Right kidney (tissue), 1 donor: ENCODE data around the gene SRGAP2B.
"Not testable (repeated sequence)": the region's sequence is repeated elsewhere in the genome, so short reads cannot be mapped to it uniquely, and the experiment has no call there.

Source experiments
- DNase-seq: peaks from one replicate; pipeline ENCODE4 v3.0.0-alpha.2; 2016

SRGAP2B gene

GRCh38 chr1:144998134-144998980 lies 96.8 kb downstream of the SRGAP2B start:
- DNase-seq = not testable (repeated sequence)

DNA sequence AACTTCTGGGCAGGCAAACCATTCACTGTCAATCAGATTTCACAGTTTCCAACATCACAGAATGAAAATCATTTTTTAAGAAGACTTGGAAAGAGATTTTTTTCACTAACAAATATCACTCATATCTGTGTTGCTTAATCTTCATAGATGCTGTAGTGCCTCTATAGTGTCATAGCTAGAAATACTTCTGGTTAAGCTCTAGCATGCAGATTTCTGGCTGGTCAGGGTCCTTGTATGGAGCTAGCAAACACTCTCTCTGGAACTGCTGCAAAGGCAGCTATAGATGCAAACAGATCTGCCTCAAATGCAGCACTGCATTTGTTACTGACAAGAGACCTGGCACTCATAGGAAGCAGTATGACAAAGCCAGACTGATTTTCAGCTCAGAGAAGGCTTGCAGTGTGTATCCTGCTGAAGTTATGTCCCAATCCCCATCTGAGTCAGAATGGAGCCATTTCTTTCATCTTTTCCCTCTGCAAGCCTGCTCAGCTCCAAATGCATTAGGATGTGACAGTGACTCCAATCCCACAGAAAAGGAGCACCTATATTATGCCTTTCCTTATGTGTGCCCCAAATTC lies 99.2 kb downstream of the SRGAP2B start:
- DNase-seq = not testable (repeated sequence)

DNA sequence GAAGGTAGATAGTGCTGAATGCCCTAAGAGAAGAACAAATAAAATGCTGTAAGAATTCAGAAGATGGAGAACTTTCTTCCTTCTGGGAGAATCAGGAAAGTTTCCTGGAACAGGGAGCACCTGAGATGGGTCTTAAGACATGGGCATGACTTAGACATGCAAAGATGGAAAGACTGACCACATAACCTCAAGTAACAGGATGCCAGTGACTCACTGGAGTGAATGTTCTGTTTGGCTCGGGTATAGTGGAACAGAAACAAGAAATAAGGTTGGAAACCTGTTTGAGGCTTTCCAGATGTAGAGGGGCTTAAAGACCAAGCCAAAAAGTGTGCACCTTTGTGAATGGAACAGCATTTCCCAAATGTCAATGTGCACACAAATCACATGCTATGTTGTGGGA lies 102.2 kb downstream of the SRGAP2B start:
- not testable (repeated sequence) for DNase-seq

DNA sequence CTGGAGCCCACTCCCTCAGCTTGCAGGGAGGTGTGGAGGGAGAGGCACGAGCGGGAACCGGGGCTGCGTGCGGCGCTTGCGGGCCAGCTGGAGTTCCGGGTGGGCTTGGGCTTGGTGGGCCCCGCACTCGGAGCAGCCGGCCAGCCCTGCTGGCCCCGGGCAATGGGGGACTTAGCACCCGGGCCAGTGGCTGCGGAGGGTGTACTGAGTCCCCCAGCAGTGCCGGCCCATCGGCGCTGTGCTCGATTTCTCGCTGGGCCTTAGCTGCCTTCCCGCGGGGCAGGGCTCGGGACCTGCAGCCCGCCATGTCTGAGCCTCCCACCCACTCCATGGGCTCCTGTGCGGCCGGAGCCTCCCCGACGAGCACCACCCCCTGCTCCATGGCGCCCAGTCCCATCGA lies 104.5 kb downstream of the SRGAP2B start:
- DNase-seq = not testable (repeated sequence)

GRCh38 chr1:144987131-144987530 lies 108.0 kb downstream of the SRGAP2B start:
- not testable (repeated sequence) for DNase-seq

- DNase-seq = not testable (repeated sequence)
These were observed 108.8 kb downstream of the SRGAP2B start for GRCh38 chr1:144986171-144986860.

- DNase-seq = not testable (repeated sequence)
These were observed 109.5 kb downstream of the SRGAP2B start for GRCh38 chr1:144985550-144986170.

DNA sequence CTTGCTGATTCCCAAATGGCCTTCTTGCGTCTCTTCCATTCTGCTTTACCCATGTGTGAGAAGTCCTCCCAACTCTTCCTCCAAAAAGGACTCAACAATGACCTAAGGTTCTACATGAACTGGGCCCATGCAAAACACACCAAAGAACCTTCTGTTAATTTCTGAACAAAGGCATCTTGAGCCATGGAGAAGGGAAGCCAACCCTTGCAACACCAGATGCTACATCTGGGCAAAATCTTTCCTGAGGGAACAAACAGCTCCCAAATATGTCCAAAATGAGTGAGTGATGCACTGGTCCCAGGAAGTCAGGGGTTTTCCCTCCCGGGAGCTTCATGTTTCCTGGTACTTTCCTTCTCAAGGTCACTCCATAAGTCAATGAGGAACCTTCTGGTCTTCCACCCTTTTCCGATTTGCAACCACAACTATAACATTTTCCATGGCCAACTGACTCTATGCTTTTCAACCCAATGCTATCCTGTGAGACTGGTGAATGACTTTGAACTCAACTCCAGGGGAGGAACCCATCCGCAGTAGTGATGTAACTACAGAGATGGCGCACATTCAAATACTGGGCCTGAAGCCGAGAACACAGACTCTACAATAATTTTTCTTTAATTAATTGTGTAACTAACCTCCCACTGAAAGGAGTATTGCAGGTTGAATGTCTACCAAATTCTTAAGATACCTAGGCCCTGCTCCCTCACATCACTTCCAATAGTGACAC lies 112.2 kb downstream of the SRGAP2B start:
- not testable (repeated sequence) for DNase-seq

DNA sequence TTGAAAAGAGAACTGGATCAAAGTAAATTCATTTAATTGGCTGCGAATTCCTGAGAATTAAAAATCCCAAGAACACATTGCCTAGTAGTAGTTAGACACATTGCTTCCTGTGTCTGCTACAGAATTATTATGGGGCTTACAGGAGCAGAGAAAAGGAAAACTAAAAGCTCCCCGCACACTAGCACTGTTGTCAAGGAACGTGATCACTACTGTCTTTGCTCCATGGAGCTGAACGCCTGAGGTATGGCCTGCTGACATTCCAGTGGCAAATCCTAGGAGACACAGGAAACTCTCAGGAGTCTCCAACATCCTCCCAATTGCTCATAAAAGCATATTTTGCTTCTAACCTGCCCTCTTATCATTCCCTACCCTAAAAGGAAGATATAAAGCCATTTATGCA lies 114.0 kb downstream of the SRGAP2B start:
- DNase-seq = not testable (repeated sequence)

- not testable (repeated sequence) for DNase-seq
These were observed 115.0 kb downstream of the SRGAP2B start for GRCh38 chr1:144979960-144980595.

DNA sequence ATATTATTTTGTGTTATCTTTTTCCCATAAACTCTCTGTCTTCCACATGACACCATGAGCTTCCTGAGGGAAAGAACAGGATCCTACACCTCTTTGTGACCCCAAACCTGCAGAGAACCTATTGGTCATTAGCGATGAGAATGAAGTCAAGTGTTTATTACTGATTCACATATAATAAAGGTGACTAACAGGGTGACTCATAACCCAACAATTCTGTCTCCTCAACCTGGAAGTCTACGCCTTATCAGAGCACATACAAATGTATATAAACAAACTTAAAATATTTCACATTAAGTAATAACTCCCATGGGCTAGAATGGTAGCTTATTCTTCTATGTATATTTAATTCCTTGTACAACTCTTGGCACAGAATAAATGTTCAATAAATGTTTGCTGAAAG lies 117.3 kb downstream of the SRGAP2B start:
- not testable (repeated sequence) for DNase-seq

- DNase-seq = not testable (repeated sequence)
These were observed 123.2 kb downstream of the SRGAP2B start for GRCh38 chr1:144971936-144972335.

DNA sequence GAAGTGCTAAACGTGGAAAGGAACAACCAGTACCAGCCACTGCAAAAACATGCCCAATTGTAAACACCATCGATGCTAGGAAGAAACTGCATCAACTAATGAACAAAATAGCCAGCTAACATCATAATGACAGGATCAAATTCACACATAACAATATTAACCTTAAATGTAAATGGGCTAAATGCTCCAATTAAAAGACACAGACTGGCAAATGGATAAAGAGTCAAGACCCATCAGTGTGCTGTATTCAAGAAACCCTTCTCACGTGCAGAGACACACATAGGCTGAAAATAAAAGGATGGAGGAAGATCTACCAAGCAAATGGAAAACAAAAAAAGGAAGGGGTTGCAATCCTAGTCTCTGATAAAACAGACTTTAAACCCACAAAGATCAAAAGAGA lies 128.6 kb downstream of the SRGAP2B start:
- DNase-seq = not testable (repeated sequence)

GRCh38 chr1:144964765-144965164 lies 130.4 kb downstream of the SRGAP2B start:
- not testable (repeated sequence) for DNase-seq

DNA sequence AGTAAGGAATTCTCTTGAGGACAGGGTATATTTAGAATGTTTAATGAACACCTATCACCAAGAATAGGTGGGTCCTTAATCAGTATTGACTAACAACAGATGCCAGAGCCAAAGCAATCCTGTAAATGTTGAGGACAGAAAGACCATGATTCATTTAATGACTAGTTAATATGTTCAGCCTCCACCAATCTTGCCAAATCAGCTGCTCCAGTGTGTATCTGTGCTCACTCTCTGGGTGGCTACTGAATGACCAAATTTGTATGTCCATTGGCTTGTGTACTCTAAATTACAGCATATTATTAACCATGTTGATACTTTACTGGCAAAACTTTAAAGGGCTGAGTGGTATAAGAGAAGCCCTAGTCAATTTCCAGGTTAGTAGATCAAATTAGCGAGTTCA lies 130.9 kb downstream of the SRGAP2B start:
- not testable (repeated sequence) for DNase-seq

DNA sequence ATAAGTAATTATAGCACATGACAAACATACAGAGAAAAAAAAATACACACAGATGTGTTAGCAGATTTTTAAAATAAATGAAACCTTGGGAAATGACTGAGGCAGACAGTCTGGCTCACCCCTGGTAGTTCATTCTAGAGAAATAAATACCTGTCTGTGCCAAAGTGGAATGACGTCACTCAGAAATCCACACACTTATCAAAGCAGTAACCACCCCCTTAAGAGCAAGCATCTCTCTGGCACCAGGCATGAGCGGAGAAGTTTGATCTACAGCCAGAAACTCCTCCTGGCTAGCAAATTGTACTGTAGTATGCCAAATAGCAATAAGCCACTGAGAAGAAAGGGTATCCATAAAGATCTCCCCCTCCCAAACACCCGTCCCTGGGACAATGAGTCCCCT lies 131.6 kb downstream of the SRGAP2B start:
- DNase-seq = not testable (repeated sequence)

DNA sequence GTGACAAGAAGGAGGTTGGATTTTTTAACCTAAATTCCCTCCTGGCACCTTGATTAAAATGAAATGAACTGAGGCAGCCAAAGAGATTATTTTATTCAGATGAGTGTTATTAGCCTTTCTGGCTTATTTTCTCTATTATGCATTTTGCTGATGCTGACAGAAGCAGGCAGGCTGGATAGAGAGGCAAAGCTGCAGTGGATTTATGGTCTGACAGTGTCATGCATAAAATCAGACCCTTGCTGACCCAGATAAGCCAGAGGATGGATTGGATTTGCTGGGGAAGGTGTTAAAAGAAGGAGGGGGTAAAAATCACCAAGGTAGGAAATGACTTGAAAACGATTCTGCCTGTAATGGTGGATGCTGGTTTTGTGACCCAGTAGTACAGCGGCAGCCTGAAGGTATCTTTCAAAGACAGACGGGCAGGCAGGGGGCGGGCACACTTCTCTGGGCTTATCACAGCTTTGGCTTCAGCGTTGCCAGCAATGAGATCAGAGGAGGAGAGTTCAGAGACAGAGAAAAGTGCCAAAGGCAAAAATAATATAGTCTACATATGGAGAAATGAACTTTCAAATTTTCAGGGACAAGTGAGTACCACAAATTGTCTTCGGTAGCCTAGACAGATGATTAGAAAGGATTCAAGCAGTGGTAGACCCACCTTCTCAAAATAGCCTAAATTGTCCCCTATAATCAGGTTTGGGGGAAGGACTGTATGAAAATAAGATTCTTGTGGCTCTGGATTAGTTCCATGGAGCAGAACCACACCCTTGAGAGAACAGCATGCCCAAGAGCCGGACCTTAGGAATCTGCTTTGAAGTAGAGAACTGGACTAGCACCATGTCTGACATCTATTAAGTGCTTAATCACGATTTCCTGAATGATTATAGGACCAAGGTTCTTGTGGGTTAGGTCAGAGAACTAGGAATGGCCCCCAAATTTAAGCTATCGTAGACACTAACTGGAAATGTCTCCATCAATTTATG lies 133.2 kb downstream of the SRGAP2B start:
- not testable (repeated sequence) for DNase-seq

GRCh38 chr1:144960929-144961488 lies 134.1 kb downstream of the SRGAP2B start:
- DNase-seq = not testable (repeated sequence)

DNA sequence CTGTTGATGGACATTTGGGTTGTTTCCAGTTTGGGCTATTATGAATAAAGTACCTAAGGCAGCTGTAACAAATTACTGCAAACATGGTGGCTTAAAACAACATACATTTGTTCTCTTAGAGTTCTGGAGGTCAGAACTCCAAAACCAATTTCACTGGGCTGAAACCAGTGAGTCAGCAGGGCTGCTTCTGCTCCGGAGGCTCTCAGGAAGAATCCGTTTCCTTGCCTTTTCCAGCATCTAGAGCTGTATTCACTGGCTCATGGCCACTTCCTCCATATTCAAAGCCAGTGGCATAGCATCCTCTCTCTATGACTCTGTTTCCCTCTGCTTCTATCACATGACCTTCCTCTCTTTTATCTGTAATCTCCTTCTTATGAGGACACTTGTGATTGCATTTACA lies 146.7 kb downstream of the SRGAP2B start:
- not testable (repeated sequence) for DNase-seq

DNA sequence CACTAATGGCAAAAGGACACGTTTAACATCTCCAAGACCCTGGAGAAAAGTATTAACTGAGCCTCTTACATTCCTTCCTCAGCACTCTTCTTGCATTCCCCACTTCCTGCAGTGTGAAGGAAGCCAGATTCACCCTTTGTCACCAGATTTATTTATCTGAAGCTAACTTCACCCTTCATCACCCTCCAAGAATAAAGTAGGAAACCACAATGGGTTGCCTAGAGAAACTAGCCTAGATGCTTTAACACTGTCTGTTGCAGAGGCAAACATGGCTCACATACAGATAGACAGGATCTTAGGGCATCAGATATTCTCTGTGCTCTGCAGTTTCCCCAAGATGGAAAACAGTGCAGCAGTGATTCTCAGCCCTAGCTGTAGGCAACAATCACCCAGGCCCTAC lies 147.6 kb downstream of the SRGAP2B start:
- DNase-seq = not testable (repeated sequence)
